ENCODE measurements around the gene ARMC5. TPM values are rescaled to one million over a fixed set of nuclear protein-coding genes. Genes with fewer than 3 reads are reported as not detected.

The ARMC5 gene
- total RNA-seq, 1 experiment from 2014 or later = 11.3 TPM

DNA sequence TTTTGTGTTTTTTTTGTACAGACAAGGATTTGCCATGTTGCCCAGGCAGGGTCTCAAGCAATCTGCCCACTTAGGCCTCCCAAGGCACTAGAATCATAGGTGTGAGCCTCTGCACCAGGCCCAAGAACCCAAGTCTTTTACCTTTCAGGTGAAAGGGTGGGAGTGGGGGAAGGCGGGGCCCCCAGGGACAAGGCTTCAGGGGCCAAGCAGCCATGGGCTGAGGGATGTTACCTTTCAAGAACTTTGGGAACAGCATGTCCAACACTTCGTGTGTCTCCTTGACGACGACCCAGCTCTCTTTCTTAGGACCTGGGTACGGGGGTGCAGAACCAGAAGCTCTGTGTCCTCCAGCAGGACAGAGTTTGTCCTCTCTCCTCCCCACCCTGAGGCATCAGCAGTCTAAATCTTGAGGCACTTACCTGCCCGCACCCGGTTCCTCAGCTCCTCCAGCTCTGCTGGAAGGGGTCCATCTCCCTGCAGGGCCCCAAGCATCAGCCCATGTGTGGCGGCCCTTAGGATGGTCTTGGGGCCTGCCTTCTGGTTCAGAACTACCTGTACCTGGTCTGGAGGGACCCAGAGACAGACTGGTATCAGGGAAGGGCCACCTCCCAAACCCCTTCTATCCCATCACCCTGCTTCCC lies 32.6 kb downstream of the ARMC5 start (continued):
- no peak for TF ChIP-seq IRF2 (CRISPR knock-in tag; IDR thresholded peaks at IDR 0.05; ENCODE audit: borderline replicate concordance, low read depth)
- no peak for TF ChIP-seq ZNF671 (CRISPR knock-in tag; IDR thresholded peaks at IDR 0.05)
- TF ChIP-seq, protein P1, sequence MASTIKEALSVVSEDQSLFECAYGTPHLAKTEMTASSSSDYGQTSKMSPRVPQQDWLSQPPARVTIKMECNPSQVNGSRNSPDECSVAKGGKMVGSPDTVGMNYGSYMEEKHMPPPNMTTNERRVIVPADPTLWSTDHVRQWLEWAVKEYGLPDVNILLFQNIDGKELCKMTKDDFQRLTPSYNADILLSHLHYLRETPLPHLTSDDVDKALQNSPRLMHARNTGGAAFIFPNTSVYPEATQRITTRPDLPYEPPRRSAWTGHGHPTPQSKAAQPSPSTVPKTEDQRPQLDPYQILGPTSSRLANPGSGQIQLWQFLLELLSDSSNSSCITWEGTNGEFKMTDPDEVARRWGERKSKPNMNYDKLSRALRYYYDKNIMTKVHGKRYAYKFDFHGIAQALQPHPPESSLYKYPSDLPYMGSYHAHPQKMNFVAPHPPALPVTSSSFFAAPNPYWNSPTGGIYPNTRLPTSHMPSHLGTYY (CRISPR knock-in tag; IDR thresholded peaks at IDR 0.05) = no peak
- no peak for TF ChIP-seq TP53 (CRISPR knock-in tag; IDR thresholded peaks at IDR 0.05)
- TF ChIP-seq, protein P2, sequence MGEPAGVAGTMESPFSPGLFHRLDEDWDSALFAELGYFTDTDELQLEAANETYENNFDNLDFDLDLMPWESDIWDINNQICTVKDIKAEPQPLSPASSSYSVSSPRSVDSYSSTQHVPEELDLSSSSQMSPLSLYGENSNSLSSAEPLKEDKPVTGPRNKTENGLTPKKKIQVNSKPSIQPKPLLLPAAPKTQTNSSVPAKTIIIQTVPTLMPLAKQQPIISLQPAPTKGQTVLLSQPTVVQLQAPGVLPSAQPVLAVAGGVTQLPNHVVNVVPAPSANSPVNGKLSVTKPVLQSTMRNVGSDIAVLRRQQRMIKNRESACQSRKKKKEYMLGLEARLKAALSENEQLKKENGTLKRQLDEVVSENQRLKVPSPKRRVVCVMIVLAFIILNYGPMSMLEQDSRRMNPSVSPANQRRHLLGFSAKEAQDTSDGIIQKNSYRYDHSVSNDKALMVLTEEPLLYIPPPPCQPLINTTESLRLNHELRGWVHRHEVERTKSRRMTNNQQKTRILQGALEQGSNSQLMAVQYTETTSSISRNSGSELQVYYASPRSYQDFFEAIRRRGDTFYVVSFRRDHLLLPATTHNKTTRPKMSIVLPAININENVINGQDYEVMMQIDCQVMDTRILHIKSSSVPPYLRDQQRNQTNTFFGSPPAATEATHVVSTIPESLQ (CRISPR knock-in tag; IDR thresholded peaks at IDR 0.05) = no peak
- no peak for TF ChIP-seq TCF7 (CRISPR knock-in tag; IDR thresholded peaks at IDR 0.05; ENCODE audit: low read depth)
- TF ChIP-seq ZNF232 (CRISPR knock-in tag; IDR thresholded peaks at IDR 0.05) = no peak
- TF ChIP-seq JUN (CRISPR knock-in tag; IDR thresholded peaks at IDR 0.05) = no peak
- TF ChIP-seq, protein P3, sequence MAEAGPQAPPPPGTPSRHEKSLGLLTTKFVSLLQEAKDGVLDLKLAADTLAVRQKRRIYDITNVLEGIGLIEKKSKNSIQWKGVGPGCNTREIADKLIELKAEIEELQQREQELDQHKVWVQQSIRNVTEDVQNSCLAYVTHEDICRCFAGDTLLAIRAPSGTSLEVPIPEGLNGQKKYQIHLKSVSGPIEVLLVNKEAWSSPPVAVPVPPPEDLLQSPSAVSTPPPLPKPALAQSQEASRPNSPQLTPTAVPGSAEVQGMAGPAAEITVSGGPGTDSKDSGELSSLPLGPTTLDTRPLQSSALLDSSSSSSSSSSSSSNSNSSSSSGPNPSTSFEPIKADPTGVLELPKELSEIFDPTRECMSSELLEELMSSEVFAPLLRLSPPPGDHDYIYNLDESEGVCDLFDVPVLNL (CRISPR knock-in tag; IDR thresholded peaks at IDR 0.05; ENCODE audit: borderline replicate concordance, low read depth) = no peak
- TF ChIP-seq ZNF396 (CRISPR knock-in tag; IDR thresholded peaks at IDR 0.05; ENCODE audit: borderline replicate concordance) = no peak
- TF ChIP-seq ETV6 (CRISPR knock-in tag; IDR thresholded peaks at IDR 0.05) = no peak
- TF ChIP-seq, protein P4, sequence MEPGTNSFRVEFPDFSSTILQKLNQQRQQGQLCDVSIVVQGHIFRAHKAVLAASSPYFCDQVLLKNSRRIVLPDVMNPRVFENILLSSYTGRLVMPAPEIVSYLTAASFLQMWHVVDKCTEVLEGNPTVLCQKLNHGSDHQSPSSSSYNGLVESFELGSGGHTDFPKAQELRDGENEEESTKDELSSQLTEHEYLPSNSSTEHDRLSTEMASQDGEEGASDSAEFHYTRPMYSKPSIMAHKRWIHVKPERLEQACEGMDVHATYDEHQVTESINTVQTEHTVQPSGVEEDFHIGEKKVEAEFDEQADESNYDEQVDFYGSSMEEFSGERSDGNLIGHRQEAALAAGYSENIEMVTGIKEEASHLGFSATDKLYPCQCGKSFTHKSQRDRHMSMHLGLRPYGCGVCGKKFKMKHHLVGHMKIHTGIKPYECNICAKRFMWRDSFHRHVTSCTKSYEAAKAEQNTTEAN (CRISPR knock-in tag; IDR thresholded peaks at IDR 0.05) = no peak
- TF ChIP-seq, protein P5, sequence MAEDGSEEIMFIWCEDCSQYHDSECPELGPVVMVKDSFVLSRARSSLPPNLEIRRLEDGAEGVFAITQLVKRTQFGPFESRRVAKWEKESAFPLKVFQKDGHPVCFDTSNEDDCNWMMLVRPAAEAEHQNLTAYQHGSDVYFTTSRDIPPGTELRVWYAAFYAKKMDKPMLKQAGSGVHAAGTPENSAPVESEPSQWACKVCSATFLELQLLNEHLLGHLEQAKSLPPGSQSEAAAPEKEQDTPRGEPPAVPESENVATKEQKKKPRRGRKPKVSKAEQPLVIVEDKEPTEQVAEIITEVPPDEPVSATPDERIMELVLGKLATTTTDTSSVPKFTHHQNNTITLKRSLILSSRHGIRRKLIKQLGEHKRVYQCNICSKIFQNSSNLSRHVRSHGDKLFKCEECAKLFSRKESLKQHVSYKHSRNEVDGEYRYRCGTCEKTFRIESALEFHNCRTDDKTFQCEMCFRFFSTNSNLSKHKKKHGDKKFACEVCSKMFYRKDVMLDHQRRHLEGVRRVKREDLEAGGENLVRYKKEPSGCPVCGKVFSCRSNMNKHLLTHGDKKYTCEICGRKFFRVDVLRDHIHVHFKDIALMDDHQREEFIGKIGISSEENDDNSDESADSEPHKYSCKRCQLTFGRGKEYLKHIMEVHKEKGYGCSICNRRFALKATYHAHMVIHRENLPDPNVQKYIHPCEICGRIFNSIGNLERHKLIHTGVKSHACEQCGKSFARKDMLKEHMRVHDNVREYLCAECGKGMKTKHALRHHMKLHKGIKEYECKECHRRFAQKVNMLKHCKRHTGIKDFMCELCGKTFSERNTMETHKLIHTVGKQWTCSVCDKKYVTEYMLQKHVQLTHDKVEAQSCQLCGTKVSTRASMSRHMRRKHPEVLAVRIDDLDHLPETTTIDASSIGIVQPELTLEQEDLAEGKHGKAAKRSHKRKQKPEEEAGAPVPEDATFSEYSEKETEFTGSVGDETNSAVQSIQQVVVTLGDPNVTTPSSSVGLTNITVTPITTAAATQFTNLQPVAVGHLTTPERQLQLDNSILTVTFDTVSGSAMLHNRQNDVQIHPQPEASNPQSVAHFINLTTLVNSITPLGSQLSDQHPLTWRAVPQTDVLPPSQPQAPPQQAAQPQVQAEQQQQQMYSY (CRISPR knock-in tag; IDR thresholded peaks at IDR 0.05) = no peak
- TF ChIP-seq, protein P6, sequence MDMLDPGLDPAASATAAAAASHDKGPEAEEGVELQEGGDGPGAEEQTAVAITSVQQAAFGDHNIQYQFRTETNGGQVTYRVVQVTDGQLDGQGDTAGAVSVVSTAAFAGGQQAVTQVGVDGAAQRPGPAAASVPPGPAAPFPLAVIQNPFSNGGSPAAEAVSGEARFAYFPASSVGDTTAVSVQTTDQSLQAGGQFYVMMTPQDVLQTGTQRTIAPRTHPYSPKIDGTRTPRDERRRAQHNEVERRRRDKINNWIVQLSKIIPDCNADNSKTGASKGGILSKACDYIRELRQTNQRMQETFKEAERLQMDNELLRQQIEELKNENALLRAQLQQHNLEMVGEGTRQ (CRISPR knock-in tag; IDR thresholded peaks at IDR 0.05) = no peak

DNA sequence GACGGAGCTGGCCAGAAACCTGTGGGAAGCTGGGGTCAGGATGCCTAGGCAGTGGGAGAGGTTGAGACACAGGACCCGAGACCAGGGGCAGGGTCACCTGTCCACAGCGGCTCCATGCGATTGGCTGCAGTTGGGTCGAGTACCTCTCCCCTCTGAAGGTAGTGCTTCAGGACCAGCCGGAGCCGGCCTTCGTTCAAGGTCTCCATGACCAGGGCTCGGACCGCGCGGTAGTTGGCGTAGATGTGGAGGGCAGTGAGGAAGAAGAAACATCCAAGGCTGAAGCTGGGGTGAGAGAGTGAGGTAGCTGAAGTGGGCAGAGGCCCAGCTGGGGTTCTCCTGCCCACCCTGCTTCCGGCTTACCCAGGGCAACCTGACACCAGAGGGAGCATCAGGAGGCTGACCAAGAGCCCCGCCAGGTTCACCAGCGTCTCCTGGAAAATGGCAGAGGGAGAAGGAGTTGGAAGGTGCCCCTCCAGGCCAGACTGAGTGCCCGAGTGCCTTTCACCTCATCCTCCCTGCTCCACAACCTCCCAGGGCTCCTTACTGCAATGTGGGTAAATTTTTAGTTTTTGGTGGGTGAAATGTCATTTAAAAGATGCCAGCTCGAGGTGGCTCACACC lies 34.3 kb downstream of the ARMC5 start:
- H3K4me3 Mint-ChIP-seq = no peak overlapping the region
- H3K36me3 Mint-ChIP-seq = peaks cover 20% of the 10 kb centered on the region
- POLR2A ChIA-PET = no interaction called here
- CTCF ChIA-PET = interaction anchor here (1.0 kb wide), 1 partner anchor 33 kb away, joined by 3 read pairs; no protein-coding TSS in a partner anchor
- DNase-seq (ENCODE audit: low spot score) (no peak), ATAC-seq (no peak)
- no peaks in the 10 kb centered on the region for H3K4me1 Mint-ChIP-seq
- no peak overlapping the region for H3K27ac Mint-ChIP-seq
- H3K9me3 Mint-ChIP-seq = no peaks in the 10 kb centered on the region
- H3K27me3 Mint-ChIP-seq (ENCODE audit: low read depth) = peaks cover 23% of the 10 kb centered on the region
- TF ChIP-seq, protein P5 (CRISPR knock-in tag; IDR thresholded peaks at IDR 0.05) = no peak
- TF ChIP-seq, protein P7, sequence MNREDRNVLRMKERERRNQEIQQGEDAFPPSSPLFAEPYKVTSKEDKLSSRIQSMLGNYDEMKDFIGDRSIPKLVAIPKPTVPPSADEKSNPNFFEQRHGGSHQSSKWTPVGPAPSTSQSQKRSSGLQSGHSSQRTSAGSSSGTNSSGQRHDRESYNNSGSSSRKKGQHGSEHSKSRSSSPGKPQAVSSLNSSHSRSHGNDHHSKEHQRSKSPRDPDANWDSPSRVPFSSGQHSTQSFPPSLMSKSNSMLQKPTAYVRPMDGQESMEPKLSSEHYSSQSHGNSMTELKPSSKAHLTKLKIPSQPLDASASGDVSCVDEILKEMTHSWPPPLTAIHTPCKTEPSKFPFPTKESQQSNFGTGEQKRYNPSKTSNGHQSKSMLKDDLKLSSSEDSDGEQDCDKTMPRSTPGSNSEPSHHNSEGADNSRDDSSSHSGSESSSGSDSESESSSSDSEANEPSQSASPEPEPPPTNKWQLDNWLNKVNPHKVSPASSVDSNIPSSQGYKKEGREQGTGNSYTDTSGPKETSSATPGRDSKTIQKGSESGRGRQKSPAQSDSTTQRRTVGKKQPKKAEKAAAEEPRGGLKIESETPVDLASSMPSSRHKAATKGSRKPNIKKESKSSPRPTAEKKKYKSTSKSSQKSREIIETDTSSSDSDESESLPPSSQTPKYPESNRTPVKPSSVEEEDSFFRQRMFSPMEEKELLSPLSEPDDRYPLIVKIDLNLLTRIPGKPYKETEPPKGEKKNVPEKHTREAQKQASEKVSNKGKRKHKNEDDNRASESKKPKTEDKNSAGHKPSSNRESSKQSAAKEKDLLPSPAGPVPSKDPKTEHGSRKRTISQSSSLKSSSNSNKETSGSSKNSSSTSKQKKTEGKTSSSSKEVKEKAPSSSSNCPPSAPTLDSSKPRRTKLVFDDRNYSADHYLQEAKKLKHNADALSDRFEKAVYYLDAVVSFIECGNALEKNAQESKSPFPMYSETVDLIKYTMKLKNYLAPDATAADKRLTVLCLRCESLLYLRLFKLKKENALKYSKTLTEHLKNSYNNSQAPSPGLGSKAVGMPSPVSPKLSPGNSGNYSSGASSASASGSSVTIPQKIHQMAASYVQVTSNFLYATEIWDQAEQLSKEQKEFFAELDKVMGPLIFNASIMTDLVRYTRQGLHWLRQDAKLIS (CRISPR knock-in tag; IDR thresholded peaks at IDR 0.05; ENCODE audit: borderline replicate concordance) = no peak
- TF ChIP-seq ZNF121 (CRISPR knock-in tag; IDR thresholded peaks at IDR 0.05) = no peak
